GM23248 (cell line): Measurements from ENCODE around the gene PKIG.

Experiments
- EZH2 ChIP-seq: fragments of 200-600 bp; sonication (generic); IDR thresholded peaks from 2 replicates; pipeline ENCODE4 v1.6.1; 2018; ENCODE audit warnings: antibody characterized with exemption, mild to moderate bottlenecking; ENCODE audit not compliant: insufficient read depth, poor library complexity, severe bottlenecking
- EZH2phosphoT487 ChIP-seq: fragments of 200-600 bp; sonication (generic); IDR thresholded peaks from 2 replicates; pipeline ENCODE4 v1.6.1; 2018; ENCODE audit warnings: antibody characterized with exemption, moderate library complexity, mild to moderate bottlenecking, low read depth; ENCODE audit not compliant: insufficient read depth

DNA sequence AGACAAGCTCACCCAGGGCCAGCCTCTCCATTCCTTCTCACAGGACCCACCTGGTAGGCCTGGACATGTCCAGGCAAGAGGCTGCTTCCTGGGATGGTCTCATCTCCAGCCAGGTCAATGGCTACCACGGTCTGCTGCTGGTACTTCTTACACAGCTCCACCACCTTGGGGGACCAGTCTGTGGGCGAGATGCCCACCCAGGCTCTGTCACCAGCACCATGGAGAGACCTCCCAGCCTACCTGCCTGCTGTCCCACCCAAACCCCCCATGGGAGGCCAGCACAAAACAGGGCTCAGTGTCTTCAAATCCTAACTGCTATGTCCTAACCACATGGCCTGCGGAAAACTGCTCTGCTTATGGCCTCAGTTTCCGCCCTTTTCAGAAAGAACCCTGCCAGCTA lies 41.8 kb downstream of the PKIG start:
- TF ChIP-seq EZH2phosphoT487 (no peak), EZH2 (no peak)
